GM08714 (cell line): ENCODE results near the gene ATG16L2.
"Not testable (repeated sequence)": the region's sequence is repeated elsewhere in the genome, so short reads cannot be mapped to it uniquely, and the experiment has no call there.

Experiments used
- H3K4me3 ChIP-seq: fragments of 200-500 bp; sonication (Bioruptor generic); 2 replicates; pipeline ENCODE4 v1.5.1; 2014; ENCODE audit warnings: mild to moderate bottlenecking, low read length, inconsistent platforms
- ZNF274 ChIP-seq: IDR thresholded peaks from 2 replicates; pipeline ENCODE4 v1.6.1; 2012; ENCODE audit warnings: mild to moderate bottlenecking, low read depth, low read length

ATG16L2 gene

DNA sequence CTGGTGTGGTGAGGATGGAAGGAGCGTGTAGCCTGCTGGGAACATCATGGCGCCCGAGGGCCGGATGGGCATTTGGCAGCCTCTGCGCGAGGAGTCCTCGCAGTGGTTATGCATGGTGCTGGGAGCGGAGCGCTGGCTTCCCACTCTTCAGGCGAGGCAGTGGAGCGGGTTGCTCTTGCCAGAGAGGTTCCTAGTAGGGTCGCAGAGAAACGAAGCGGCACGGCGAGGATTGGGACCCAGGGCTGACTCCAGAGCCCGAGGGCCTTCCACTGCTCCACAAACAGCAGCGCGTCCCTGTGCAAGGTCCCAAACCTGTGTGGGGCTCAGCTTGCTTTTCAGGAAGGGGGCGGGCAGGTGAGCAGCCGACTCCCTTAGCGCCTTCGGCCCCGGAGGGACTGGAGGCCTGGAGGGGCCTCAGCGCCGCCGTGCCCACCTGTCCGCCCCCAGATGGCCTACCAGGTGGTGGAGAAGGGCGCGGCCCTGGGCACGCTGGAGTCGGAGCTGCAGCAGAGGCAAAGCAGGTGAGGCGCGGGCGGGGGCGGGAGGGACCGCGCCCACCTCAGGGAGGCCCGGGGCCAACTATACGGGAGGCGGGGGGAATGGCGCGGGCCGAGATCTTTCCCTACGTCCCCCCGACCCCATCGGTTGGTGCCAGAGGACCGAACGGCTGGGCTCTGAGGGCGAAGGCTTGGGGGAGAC lies 7.2 kb downstream of the ATG16L2 start:
- no peak overlapping the region; the same call in 1 of the 2 replicates for H3K4me3 ChIP-seq
- TF ChIP-seq ZNF274, result no peak

DNA sequence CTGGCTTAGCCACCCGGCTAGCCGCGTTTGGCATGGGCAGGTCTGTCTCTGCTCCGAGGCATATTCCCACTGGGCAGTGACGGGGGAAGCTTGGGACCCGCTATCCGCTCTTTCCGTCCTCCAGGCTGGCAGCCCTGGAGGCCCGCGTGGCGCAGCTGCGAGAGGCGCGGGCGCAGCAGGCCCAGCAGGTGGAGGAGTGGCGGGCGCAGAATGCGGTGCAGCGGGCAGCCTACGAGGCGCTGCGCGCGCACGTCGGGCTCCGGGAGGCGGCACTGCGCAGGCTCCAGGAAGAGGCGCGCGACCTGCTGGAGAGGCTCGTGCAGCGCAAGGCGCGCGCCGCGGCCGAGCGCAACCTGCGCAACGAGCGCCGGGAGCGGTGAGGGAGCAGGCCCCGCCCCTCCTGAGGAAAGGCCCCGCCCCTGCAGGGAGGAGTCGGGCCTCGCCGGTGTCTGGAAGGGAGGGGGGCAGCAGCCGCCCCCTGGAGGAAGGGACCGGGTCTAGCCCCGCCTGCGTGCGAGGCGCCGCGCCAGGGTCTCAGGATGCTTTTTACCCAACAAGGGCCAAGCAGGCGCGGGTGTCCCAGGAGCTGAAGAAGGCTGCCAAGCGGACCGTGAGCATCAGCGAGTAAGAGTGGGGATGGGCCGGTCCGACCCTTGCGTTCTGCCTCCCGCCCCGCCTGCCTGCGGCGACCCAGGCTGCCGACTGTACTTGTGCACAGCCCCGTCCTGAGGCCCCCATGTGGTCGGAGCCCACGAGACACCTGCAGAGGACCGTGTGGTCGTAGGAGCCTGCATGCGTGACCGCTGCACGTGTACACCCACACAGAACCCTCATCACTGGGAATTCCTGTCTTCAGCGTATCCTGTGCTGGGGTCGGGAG lies 7.9 kb downstream of the ATG16L2 start:
- no peak overlapping the region; the same call in 1 of the 2 replicates for H3K4me3 ChIP-seq

DNA sequence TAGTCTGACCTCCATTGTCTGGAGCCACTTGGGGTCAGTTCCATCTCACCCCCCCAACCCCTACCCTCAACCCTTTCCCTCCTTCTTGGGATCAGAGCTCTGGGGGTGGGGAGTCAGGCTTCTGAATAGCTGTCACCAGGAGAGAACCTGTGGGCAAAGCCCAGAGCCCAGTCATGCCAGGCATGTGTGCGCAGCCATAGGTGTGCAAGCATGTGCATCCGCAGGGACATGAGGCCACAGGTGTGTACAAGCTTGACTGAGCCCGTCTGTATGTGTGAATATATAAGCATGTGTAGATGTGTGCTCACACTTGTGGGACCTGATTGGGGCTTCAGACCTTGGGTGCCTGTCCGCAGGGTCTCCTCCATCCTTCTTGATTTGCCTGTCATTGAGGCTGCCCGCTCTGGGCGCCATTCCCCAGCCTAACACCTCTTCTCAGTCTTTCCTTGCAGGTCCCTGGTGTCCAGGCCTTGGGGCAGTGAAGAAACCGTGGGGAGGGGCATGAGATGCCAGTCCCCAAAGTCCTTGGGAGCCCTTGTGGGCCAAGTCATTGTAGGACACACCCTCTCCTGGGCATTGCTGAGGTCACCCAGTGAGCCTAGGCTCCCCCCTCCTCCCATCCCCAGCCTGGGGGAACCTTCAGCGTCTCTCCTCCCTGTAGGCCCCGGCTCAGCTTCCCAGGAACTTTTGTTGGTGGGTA lies 9.0 kb downstream of the ATG16L2 start:
- TF ChIP-seq ZNF274, result no peak
- no peak overlapping the region for H3K4me3 ChIP-seq

More for the DNA sequence above, 7.9 kb downstream of the ATG16L2 start:
- TF ChIP-seq ZNF274, result no peak

- no peak overlapping the region for H3K4me3 ChIP-seq
- TF ChIP-seq ZNF274, result no peak
These were observed 9.8 kb downstream of the ATG16L2 start for GRCh38 chr11:72824020-72824419.

DNA sequence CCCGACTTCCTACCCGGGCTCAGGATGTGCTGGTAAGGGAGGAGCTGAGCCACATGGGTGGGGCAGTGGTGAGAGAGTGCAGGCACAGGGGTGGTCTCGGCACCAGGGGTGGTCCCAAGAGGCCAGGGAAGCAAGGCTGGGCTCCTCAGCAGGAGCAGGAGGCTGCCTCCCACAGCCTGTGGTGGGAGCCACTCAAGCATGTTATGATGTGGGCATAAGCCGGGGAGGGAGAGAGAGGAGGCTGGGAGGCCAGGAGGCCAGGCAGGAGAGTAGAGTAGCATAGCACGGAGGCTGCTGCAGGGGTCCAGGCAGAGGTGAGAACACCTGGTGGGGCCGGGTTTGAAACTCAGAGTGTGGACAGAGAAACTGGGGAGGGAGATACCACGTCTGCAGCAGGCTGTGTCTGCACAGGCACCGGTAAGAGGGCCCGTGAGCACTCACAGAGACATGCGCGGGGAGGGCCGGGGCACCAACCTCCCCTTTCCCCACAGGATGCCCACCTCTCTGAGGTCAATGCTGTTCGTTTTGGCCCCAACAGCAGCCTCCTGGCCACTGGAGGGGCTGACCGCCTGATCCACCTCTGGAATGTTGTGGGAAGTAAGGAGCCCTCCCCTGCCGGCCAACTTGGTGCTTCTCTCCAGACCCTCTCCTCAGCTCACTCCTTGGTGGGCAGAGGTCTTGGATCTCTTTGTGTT lies 10.7 kb downstream of the ATG16L2 start:
- no peak for TF ChIP-seq ZNF274
- H3K4me3 ChIP-seq, result no peak overlapping the region

DNA sequence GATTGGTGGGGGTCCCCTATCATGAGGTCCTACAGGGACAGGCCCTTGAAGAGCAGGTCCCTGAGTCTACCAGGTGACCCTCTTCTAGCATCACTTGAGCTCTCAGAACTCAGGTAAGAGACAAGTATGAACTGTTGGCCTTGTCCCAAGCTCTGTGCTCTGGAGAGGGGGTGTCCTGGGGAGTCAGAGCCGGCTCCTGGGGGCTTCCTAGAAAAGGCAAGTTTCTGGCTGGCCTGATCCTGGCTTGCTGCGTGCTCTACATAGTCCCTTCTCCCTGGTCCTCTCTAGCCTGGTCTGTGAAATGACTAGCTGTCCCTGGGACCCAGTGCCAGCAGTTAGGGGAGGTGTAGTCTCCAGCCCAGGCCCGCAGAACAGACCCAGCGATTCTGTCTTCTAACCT lies 11.4 kb downstream of the ATG16L2 start:
- no peak overlapping the region for H3K4me3 ChIP-seq
- TF ChIP-seq ZNF274, result no peak

DNA sequence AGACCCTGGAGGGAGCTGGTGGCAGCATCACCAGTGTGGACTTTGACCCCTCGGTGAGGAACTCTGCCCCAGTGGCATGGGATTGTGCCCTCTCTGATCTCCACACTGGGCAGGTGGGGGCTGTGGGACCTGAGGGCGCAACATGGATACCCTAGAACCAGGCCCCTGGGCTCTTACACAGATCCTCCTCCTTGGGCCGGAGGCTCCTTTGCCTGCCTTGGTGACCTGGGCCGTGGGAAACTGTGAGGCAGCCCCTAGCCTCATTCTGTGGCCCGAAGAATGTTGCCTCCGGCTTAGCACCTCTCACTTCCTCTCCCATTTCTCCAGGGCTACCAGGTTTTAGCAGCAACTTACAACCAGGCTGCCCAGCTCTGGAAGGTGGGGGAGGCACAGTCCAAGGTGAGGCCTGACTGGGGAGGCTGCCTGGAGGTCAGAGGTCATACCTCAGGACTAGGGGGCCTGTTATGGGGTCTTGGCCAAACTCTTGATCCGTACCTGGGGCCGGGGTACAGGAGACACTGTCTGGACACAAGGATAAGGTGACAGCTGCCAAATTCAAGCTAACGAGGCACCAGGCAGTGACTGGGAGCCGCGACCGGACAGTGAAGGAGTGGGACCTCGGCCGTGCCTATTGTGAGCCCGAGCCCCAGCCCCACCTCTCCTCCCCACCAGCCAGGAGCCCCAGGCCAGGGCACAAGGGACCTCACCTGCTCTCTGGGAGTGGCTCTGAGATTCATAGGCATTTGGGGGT lies 12.2 kb downstream of the ATG16L2 start:
- no peak for TF ChIP-seq ZNF274

GRCh38 chr11:72826942-72827480 lies 12.8 kb downstream of the ATG16L2 start:
- no peak for TF ChIP-seq ZNF274

More for the DNA sequence above, 12.2 kb downstream of the ATG16L2 start:
- no peak overlapping the region for H3K4me3 ChIP-seq

GRCh38 chr11:72827656-72828055 lies 13.4 kb downstream of the ATG16L2 start:
- H3K4me3 ChIP-seq, result not testable (repeated sequence)

More at GRCh38 chr11:72826942-72827480, 12.8 kb downstream of the ATG16L2 start:
- H3K4me3 ChIP-seq, result no peak overlapping the region

DNA sequence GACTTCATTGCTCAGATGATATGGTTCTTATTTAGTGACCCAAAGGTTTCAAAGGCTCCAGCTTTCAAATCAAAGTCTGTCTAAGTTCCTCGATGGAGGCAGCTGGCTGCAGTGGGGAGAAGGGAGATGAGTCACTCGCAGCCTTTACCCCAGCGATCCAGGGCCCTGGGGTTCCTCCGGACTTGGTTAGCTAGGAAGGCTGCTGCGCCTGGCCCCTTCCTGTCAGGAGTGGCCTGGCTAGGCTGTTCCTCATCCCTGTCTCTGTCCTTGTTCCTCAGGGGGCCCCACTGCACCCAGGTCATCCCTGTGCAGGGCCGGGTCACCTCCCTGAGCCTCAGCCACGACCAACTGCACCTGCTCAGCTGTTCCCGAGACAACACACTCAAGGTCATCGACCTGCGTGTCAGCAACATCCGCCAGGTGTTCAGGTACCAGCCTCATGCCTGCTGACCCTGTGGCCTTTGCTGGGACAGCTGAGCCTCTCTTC lies 13.9 kb downstream of the ATG16L2 start:
- no peak overlapping the region for H3K4me3 ChIP-seq
- TF ChIP-seq ZNF274, result no peak

DNA sequence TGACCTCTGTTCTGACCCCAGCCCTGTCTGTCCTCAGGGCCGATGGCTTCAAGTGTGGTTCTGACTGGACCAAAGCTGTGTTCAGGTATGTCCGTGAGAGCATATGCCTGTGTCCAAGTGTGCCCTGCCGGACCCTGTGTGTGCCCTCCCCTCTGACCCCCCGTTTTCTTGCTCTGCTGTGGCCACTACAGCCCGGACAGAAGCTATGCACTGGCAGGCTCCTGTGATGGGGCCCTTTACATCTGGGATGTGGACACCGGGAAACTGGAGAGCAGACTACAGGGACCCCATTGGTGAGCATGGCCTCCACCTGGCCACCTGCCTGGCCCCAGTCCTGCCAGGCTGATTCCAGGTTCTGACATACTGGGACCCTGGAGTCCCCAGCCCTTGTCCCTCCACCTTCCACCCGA lies 14.5 kb downstream of the ATG16L2 start:
- no peak overlapping the region for H3K4me3 ChIP-seq
- TF ChIP-seq ZNF274, result no peak

DNA sequence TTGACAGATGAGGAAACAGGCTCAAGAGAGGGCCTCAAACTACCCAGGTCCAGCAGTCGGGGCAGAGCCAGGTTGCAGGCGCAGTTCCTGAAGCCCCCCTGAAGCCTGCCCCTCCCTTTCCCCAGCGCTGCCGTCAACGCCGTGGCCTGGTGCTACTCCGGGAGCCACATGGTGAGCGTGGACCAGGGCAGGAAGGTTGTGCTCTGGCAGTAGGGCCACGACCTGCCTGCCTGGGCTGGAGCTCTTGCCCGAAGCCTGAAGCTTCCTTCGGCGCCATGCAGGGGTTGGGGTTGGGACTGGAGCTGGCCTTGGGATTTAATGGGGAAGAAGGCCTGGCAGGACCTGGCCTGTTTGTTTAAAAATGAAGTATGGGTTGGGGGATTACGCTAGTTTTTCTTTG lies 15.0 kb downstream of the ATG16L2 start:
- H3K4me3 ChIP-seq, result no peak overlapping the region
- TF ChIP-seq ZNF274, result no peak
